SK-N-SH (cell line): ENCODE results near the gene NRG3.

ENCODE experiments used
- CTCF ChIP-seq: fragments of 200-600 bp; sonication (generic); IDR thresholded peaks from 2 replicates; pipeline ENCODE4 v1.6.1; 2017; ENCODE audit warnings: antibody characterized with exemption, mild to moderate bottlenecking, moderate library complexity
- EP300 ChIP-seq, 2 experiments: IDR thresholded peaks; 2 replicates each; pipeline versions ENCODE4 v1.4.0 to v1.6.1; 2012; ENCODE audit warnings: borderline replicate concordance in 1 of 2, low read depth in 1 of 2, low read length in 1 of 2
- MAX ChIP-seq: IDR thresholded peaks from 2 replicates; pipeline ENCODE4 v1.4.0; 2012; ENCODE audit warnings: low read depth
- POLR2AphosphoS5 ChIP-seq: IDR thresholded peaks from 2 replicates; pipeline ENCODE4 v1.6.1; 2012; ENCODE audit warnings: low read depth, low read length
- TAF1 ChIP-seq: IDR thresholded peaks from 2 replicates; pipeline ENCODE4 v1.6.1; 2012; ENCODE audit warnings: low read depth, mild to moderate bottlenecking, low read length, moderate library complexity, borderline replicate concordance

- TF ChIP-seq MAX = no peak
- TF ChIP-seq EP300 (IDR thresholded peaks at IDR 0.05; ENCODE audit: borderline replicate concordance in 1 of 2, low read depth in 1 of 2, low read length in 1 of 2) = no peak
- no peak for TF ChIP-seq CTCF
- no peak for TF ChIP-seq TAF1
- TF ChIP-seq POLR2AphosphoS5 = no peak
Measured at GRCh38 chr10:81894616-81895015, 19.6 kb downstream of the NRG3 start.
